ENCODE results near the gene PLXNA3. TPM values are rescaled to one million over a fixed set of nuclear protein-coding genes. Genes with fewer than 3 reads are reported as not detected.

Gene PLXNA3
- total and polyA plus RNA-seq, 5 donors from 2014 or later = 0.32 to 64.6 (median 0.35) TPM

DNA sequence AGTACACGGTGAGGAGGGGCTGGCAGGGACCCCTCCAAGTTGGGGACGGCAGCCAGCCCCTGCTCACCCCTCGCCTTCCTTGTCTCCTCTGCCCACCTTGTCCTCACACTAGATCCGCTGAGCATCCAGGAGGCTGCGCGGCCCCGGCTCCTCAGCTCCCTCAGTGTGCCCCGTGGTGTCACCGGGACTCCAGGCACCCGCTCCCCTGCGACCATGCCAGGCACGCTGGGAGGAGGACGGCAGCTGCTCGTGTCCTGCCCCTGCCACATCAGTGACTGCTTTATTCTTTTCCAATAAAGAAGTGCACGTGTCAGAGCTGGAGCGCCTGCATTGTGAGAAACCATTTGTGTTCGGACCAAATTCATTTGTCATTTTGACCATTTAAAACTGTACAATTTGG lies 7.8 kb upstream of the PLXNA3 start:
- H3K36me3 Mint-ChIP-seq = peaks cover 3% of the 10 kb centered on the region
- Histone ChIP-seq H3K4me1 (ENCODE audit: control insufficient read depth, insufficient read depth, low read length, poor library complexity, severe bottlenecking) (peaks cover under 1% of the 10 kb centered on the region), H3K4me3 (ENCODE audit: low read depth, low read length) (no peak overlapping the region), H3K27me3 (ENCODE audit: control insufficient read depth, insufficient read depth, low read length) (no peaks in the 10 kb centered on the region), H3K9me3 (ENCODE audit: control insufficient read depth in 2 of 2, low read length in 2 of 2) (no peaks in the 10 kb centered on the region), H3K27ac (ENCODE audit: insufficient read depth, low read length, poor library complexity, severe bottlenecking) (no peak overlapping the region), H3K36me3 (ENCODE audit: control insufficient read depth, insufficient read depth, low read length) (peaks cover 9% of the 10 kb centered on the region)
- H3K4me3 Mint-ChIP-seq = no peak overlapping the region
- H3K4me1 Mint-ChIP-seq = peaks cover 0 to 7% (median 3%) of the 10 kb centered on the region in 4 donors
- ATAC-seq (ENCODE audit: low read depth in 2 of 2) (no peak), DNase-seq (no peak)
- no peaks in the 10 kb centered on the region for H3K27me3 Mint-ChIP-seq
- H3K27ac Mint-ChIP-seq = no peak overlapping the region
- H3K9me3 Mint-ChIP-seq = peaks cover 0 to 1% (median 0%) of the 10 kb centered on the region in 7 donors

GRCh38 chrX:154452823-154453222 lies 5.3 kb upstream of the PLXNA3 start:
- Mint-ChIP-seq H3K9me3 (peaks cover 0 to 1% (median 0%) of the 10 kb centered on the region in 7 donors), H3K27ac (no peak overlapping the region), H3K36me3 (no peaks in the 10 kb centered on the region), H3K4me3 (no peak overlapping the region), H3K27me3 (peaks cover 4% of the 10 kb centered on the region), H3K4me1 (peaks cover 3 to 7% (median 5%) of the 10 kb centered on the region in 4 donors)
- DNase-seq (no peak), ATAC-seq (ENCODE audit: low read depth in 2 of 2) (no peak)
- no peak overlapping the region for H3K4me3 ChIP-seq (ENCODE audit: low read depth, low read length)
- H3K36me3 ChIP-seq (ENCODE audit: control insufficient read depth, insufficient read depth, low read length) = peaks cover 9% of the 10 kb centered on the region
- no peak overlapping the region for H3K27ac ChIP-seq (ENCODE audit: insufficient read depth, low read length, poor library complexity, severe bottlenecking)
- peaks cover 5% of the 10 kb centered on the region for H3K4me1 ChIP-seq (ENCODE audit: control insufficient read depth, insufficient read depth, low read length, poor library complexity, severe bottlenecking)
- H3K9me3 ChIP-seq (ENCODE audit: control insufficient read depth in 2 of 2, low read length in 2 of 2) = no peaks in the 10 kb centered on the region
- H3K27me3 ChIP-seq (ENCODE audit: control insufficient read depth, insufficient read depth, low read length) = no peaks in the 10 kb centered on the region

GRCh38 chrX:154457491-154458115 lies 478 bp upstream of the PLXNA3 start:
- Mint-ChIP-seq H3K27me3 (peaks cover 4% of the 10 kb centered on the region), H3K27ac (peak overlapping the region; percentile 78 to 99 (median 94)), H3K4me3 (peak overlapping the region; percentile 92 to 97 (median 93)), H3K36me3 (no peaks in the 10 kb centered on the region), H3K4me1 (peaks cover 3 to 21% (median 7%) of the 10 kb centered on the region in 4 donors), H3K9me3 (no peaks in the 10 kb centered on the region)
- ATAC-seq (ENCODE audit: low read depth in 2 of 2) (peak; percentile 63 to 69), DNase-seq (peak; percentile 63 to 71 (median 71))
- H3K27ac ChIP-seq (ENCODE audit: insufficient read depth, low read length, poor library complexity, severe bottlenecking) = peak overlapping the region; percentile 33
- peaks cover 15% of the 10 kb centered on the region for H3K4me1 ChIP-seq (ENCODE audit: control insufficient read depth, insufficient read depth, low read length, poor library complexity, severe bottlenecking)
- no peaks in the 10 kb centered on the region for H3K9me3 ChIP-seq (ENCODE audit: control insufficient read depth in 2 of 2, low read length in 2 of 2)
- H3K27me3 ChIP-seq (ENCODE audit: control insufficient read depth, insufficient read depth, low read length) = no peaks in the 10 kb centered on the region
- peaks cover 5% of the 10 kb centered on the region for H3K36me3 ChIP-seq (ENCODE audit: control insufficient read depth, insufficient read depth, low read length)
- H3K4me3 ChIP-seq (ENCODE audit: low read depth, low read length) = no peak overlapping the region

DNA sequence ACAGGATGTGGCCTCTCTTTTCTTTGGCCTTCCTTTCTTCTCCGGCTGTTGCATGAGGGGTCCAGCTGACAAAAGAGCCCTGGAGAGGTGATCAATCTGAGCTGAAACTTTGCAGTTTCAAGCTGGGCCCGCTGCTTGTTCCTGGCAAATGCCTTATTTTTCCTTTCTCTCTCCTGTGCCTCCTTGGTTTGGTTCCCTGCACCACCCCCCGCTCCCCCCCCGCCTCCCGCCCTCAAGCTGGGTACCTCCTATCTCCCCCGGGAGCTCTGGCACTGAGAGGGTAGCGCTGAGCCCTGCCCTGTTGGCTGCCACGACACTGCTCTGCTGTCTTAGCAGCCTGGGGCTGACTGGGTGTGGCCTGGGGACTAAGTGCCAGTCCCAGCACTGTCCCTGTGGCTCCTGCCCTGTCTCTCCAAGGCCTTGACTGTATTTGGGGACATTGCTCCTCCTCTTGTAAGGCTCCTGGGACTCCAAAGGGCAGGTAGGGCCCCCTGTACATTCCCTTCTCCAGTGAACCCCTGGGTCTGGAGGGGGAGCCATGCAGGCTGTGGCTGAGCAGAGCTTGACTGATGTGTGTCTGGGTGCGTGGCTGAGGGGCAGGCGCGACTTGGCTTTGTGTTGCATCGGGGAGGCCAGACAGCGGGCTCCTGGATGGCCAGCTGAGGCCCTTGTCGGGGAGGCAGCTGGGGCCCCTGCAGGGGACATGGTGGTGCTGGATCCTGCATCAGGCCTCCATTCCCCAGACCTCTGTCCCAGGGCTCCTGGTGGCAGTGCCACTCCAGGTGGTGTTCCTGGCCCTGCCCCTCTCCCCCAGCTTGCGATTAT lies 1.1 kb downstream of the PLXNA3 start:
- Mint-ChIP-seq H3K9me3 (no peaks in the 10 kb centered on the region), H3K27me3 (peaks cover 4% of the 10 kb centered on the region), H3K27ac (peak overlapping the region in 1 of 3 donors; percentile 84), H3K4me1 (peaks cover 3 to 25% (median 6%) of the 10 kb centered on the region in 4 donors), H3K36me3 (no peaks in the 10 kb centered on the region), H3K4me3 (peak overlapping the region; percentile 85 to 91 (median 86))
- peaks cover 5% of the 10 kb centered on the region for H3K36me3 ChIP-seq (ENCODE audit: control insufficient read depth, insufficient read depth, low read length)
- H3K4me1 ChIP-seq (ENCODE audit: control insufficient read depth, insufficient read depth, low read length, poor library complexity, severe bottlenecking) = peaks cover 15% of the 10 kb centered on the region
- H3K27me3 ChIP-seq (ENCODE audit: control insufficient read depth, insufficient read depth, low read length) = no peaks in the 10 kb centered on the region
- no peaks in the 10 kb centered on the region for H3K9me3 ChIP-seq (ENCODE audit: control insufficient read depth in 2 of 2, low read length in 2 of 2)
- DNase-seq (peak in 2 of 3 donors; percentile 16 to 41), ATAC-seq (ENCODE audit: low read depth in 2 of 2) (peak in 1 of 2 donors; percentile 35)
- peak overlapping the region; percentile 68 for H3K4me3 ChIP-seq (ENCODE audit: low read depth, low read length)
- peak overlapping the region; percentile 47 for H3K27ac ChIP-seq (ENCODE audit: insufficient read depth, low read length, poor library complexity, severe bottlenecking)

- peaks cover 9% of the 10 kb centered on the region for H3K36me3 ChIP-seq (ENCODE audit: control insufficient read depth, insufficient read depth, low read length)
- no peak overlapping the region for H3K27ac ChIP-seq (ENCODE audit: insufficient read depth, low read length, poor library complexity, severe bottlenecking)
- H3K27me3 Mint-ChIP-seq = peaks cover 4% of the 10 kb centered on the region
- ATAC-seq (ENCODE audit: low read depth in 2 of 2) (no peak), DNase-seq (no peak)
- no peak overlapping the region for H3K4me3 ChIP-seq (ENCODE audit: low read depth, low read length)
- no peaks in the 10 kb centered on the region for H3K36me3 Mint-ChIP-seq
- H3K4me1 Mint-ChIP-seq = peaks cover 0 to 25% (median 5%) of the 10 kb centered on the region in 4 donors
- H3K27ac Mint-ChIP-seq = peak overlapping the region in 1 of 3 donors; percentile 70
- H3K27me3 ChIP-seq (ENCODE audit: control insufficient read depth, insufficient read depth, low read length) = no peaks in the 10 kb centered on the region
- peaks cover 15% of the 10 kb centered on the region for H3K4me1 ChIP-seq (ENCODE audit: control insufficient read depth, insufficient read depth, low read length, poor library complexity, severe bottlenecking)
- no peaks in the 10 kb centered on the region for H3K9me3 Mint-ChIP-seq
- no peaks in the 10 kb centered on the region for H3K9me3 ChIP-seq (ENCODE audit: control insufficient read depth in 2 of 2, low read length in 2 of 2)
- H3K4me3 Mint-ChIP-seq = peak overlapping the region in 3 of 4 donors; percentile 52 to 86 (median 64)
Measured at GRCh38 chrX:154459832-154460231, 1.8 kb downstream of the PLXNA3 start.

GRCh38 chrX:154460326-154460725 lies 2.2 kb downstream of the PLXNA3 start:
- peaks cover 4% of the 10 kb centered on the region for H3K27me3 Mint-ChIP-seq
- Histone ChIP-seq H3K4me3 (ENCODE audit: low read depth, low read length) (no peak overlapping the region), H3K9me3 (ENCODE audit: control insufficient read depth in 2 of 2, low read length in 2 of 2) (no peaks in the 10 kb centered on the region), H3K27me3 (ENCODE audit: control insufficient read depth, insufficient read depth, low read length) (no peaks in the 10 kb centered on the region), H3K36me3 (ENCODE audit: control insufficient read depth, insufficient read depth, low read length) (peaks cover 9% of the 10 kb centered on the region), H3K4me1 (ENCODE audit: control insufficient read depth, insufficient read depth, low read length, poor library complexity, severe bottlenecking) (peaks cover 15% of the 10 kb centered on the region), H3K27ac (ENCODE audit: insufficient read depth, low read length, poor library complexity, severe bottlenecking) (no peak overlapping the region)
- H3K36me3 Mint-ChIP-seq = no peaks in the 10 kb centered on the region
- H3K4me3 Mint-ChIP-seq = peak overlapping the region in 3 of 4 donors; percentile 26 to 64 (median 52)
- peak overlapping the region in 1 of 3 donors; percentile 70 for H3K27ac Mint-ChIP-seq
- ATAC-seq (ENCODE audit: low read depth in 2 of 2) = no peak
- H3K9me3 Mint-ChIP-seq = no peaks in the 10 kb centered on the region
- H3K4me1 Mint-ChIP-seq = peaks cover 0 to 25% (median 5%) of the 10 kb centered on the region in 4 donors
- DNase-seq = no peak

- H3K4me3 Mint-ChIP-seq = no peak overlapping the region
Measured at GRCh38 chrX:154462396-154462795, 4.3 kb downstream of the PLXNA3 start.

More at GRCh38 chrX:154462396-154462795, 4.3 kb downstream of the PLXNA3 start:
- Mint-ChIP-seq H3K36me3 (no peaks in the 10 kb centered on the region), H3K27me3 (peaks cover 1% of the 10 kb centered on the region), H3K9me3 (no peaks in the 10 kb centered on the region), H3K4me1 (peaks cover 0 to 23% (median 2%) of the 10 kb centered on the region in 4 donors), H3K27ac (no peak overlapping the region)
- no peak overlapping the region for H3K4me3 ChIP-seq (ENCODE audit: low read depth, low read length)
- no peak overlapping the region for H3K27ac ChIP-seq (ENCODE audit: insufficient read depth, low read length, poor library complexity, severe bottlenecking)
- DNase-seq (no peak), ATAC-seq (ENCODE audit: low read depth in 2 of 2) (no peak)
- peaks cover 13% of the 10 kb centered on the region for H3K36me3 ChIP-seq (ENCODE audit: control insufficient read depth, insufficient read depth, low read length)
- H3K27me3 ChIP-seq (ENCODE audit: control insufficient read depth, insufficient read depth, low read length) = no peaks in the 10 kb centered on the region
- H3K4me1 ChIP-seq (ENCODE audit: control insufficient read depth, insufficient read depth, low read length, poor library complexity, severe bottlenecking) = peaks cover 11% of the 10 kb centered on the region
- H3K9me3 ChIP-seq (ENCODE audit: control insufficient read depth in 2 of 2, low read length in 2 of 2) = no peaks in the 10 kb centered on the region
